HG03280 (cell line): ENCODE measurements around the gene SPRED1.

Experiments
- ATAC-seq: cut with Tn5 transposase; IDR thresholded peaks from one replicate; pipeline ENCODE4 v1.9.1; 2021; ENCODE audit warnings: mild to moderate bottlenecking, moderate library complexity; ENCODE audit not compliant: unreplicated experiment

SPRED1 gene

DNA sequence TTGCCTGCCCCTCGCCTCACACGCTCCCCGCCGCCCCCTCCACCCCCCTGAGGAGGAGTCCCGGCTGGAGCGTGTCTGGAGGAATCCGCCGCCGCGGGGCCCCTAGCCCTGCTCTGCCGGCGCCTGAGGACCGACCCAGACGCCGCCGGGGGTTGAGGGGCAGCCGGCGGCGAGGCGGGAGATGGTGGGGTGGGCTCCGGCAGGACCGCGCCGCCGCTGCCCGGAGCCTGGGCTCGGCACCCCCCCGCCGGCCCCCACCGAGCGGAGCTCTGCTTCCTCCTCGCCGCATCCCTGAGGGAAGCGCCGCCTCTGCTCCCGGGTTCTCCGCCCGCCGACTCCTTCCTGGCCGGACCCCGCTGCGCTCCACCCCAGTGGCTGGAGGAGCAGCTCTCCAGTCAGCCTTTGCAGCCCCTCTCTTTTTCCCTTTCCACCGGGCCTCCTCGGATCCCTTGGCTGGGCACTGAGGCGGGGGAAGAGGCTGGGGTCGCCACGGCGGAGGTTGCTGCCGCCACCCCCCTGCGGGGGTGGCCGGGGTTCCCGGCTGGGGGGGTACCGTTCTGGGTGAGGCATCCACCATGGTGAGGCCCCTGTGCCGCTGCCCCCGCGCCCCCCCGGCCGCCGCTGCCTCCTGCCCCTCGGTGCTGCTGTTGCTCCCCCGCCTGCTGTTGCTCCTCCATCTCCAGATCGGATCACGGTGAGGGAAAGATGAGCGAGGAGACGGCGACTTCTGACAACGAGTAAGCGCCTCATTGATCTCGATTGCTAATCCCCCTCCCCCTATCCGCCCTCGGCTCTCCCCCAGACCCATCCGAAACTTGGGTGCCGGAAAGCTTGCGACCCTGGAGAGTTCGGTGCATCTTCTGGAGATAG, at the start of gene SPRED1:
Gene SPRED1 (plus strand): TSS at position 356 of the 870 bp plus-strand sequence. CDS start 350 bp downstream, at position 706.
- peak; percentile 32 for ATAC-seq

DNA sequence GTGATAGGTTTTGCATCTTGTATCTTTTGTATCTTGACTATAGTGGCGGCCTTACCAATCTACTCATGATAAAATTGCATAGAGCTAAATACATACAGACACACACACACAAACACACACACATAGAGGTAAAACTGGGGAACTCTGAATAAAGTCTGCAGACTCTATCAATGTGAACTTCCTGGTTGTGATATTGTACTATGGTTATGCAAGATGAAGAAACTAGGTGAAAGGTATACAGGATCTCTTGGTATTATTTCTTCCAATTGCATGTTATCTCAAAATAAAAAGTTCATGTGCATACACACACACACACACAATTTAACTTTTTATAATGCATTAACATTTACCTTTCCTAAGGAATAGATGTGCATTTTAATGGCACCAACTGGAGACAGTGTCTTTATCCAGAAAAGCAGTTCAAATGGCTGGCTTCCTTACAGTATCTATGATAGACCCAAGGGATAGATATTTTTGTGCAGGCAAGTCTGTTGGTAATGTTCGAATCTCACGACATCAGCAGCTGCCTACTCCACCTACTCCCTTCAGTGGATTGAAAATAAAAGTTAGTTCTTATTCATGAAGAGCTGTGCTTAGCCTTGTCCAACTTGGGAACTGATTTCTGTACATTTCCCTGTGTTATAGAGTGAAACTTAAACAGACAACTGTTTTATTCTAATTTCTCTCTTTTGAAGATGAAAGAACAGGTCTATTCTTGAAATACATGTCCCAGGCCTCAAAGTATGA, 46.9 kb upstream of the SPRED1 start:
- no peak for ATAC-seq

DNA sequence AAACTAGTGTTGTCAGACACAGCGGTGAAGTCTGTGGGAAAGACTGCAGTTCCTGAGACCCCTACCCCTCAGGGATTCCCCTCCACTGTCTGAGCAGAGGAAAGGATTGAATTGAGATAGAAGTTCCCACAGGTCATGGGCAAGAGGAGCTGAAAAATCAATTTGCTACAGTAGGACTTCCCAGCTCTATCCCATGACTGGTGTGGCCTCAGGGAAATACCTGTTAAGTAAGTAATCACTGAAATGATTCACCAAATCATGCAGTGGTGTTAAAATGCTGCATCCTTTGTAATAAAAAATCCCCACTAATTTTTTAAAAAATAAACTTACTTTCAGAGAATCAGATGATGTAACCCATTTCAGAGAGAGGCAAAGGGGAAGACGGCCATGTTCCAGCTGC, 45.0 kb upstream of the SPRED1 start:
- ATAC-seq, result no peak

DNA sequence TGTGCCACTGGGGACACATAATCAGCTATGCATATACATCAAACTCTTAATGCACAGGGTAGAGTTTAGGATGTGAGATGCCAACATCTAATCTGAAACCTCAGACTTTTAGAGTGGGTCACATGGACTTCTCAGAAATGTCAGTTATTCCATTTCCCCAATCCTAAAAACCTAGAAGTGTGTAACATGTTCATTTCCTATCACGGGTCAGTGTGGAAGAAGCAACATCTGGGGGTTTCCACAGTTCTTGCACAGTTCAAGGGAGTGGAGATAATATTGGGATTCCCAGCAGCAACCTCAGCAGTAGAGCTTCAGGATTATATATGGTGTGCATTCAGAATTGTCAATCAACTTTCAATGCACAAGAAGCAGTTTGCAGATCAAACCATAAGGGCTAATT, 44.4 kb upstream of the SPRED1 start:
- no peak for ATAC-seq

DNA sequence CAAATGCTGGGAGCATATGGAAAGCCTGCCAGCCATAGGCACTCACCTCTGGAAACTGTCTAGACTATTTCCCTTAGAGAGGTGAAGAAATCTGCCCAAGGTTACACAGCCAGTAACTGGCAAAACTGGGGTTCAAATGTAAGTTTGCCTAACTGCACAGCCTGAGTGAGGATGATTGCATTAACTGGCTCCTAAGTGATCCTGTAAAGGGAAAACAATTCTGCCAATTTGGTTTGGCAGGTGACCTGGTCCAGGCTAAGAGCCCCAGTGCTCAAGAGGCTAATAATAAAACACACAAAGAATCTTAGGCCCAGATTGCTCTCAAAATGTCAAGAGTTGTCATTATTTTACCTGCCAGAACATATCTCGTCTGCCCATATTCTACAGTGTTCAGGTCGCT, 43.9 kb upstream of the SPRED1 start:
- no peak for ATAC-seq

DNA sequence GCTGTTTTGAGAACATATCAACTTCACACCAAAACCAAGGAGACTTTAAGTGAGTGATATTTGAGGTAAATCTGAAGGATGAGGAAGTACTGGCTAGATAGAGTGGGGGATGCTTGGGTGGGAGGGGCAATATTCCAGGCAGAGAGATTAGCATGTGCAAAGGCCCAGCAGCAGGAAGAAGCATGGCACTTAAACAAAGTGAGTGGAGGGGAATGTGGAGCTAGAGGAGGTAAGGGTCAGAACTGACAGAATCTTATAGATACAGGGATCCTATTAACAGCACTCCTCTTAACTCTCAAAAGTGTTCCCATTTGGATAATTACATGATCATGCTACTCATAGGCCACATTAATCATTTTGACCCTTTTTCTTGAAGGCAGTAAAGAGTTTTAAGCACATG, 41.4 kb upstream of the SPRED1 start:
- no peak for ATAC-seq

DNA sequence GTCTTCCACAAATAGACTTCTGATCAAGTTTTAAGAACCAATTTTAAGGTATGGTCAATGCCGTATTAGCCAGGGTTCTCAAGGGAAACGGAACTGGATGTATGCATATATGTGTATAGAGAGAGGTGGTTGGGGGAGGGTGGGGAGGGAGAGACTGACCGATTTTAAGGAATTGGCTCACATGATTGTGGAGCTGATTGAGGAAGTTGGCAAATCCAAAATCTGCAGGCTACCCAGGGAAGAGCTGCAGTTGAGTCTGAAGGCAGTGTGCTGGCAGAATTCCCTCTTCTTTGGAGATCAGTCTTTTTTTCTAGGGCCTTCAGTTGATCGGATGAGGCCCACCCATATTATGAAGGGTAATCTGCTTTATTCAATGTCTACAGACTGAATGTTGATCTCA, 40.8 kb upstream of the SPRED1 start:
- ATAC-seq, result no peak

DNA sequence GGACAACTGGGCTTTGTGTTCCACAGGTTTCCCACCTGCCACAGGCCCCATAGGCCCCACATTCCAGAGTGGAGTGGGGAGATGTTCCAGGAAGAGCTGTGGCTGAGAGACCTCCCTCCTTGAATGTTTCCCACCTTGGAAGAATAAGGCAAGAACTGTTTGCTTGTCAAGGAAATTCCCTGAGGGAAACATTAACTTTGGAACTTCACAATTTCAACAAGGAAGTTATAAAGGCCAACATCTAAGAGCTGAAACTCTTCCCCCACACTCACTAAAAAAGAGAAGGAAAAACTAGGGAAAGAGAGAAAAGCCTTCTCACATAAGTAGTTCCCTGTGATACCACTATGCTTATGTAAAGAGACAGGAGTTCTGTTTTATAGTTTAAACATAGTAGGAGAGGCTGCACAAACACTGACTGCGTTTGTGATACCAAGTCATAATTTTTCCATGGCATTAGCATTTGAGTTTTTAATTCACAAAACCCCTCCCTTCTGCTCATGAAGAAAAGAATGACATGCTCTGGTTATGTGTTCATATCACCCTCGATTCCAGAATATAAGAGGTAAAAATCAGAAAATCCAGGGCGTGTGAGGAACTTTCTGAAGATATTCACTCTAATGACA, 39.8 kb upstream of the SPRED1 start:
- no peak for ATAC-seq

DNA sequence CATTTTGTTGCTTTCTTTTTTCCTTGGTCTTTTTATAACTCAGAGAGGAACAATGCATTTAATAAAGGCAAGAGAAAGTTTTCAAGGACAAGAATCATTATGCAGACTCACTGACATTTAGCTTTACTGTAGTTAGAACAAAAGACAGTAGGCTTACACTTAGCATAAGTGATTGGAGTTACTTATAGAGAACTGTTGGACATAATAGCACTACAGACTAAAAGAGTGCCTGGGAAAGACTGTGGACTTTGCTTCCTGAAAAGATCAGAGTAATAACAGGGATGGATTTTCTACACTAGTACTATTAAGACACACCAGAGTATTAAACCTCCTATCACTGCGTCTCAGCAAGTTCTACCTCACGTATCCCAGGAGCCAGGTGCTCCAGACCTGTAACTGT, 39.3 kb upstream of the SPRED1 start:
- ATAC-seq, result no peak

DNA sequence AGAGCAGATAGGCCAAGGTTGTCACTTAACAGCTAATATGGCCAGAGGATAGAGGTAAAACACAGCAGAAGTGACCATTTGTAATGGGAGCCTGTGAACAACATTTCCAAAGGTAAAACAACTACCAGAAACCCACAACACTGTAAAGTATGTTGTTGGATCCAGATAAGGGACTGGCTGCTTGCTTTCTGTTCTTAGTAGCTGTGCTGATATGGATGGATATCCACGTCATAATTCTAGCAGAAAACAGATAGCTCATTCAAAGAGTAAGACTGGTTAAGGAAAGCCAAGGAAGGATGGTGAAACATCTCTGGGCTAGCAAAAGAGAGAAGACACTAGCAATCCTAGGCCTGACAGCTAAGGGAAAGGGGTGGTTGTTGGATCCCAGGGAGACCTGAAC, 36.9 kb upstream of the SPRED1 start:
- ATAC-seq, result no peak

DNA sequence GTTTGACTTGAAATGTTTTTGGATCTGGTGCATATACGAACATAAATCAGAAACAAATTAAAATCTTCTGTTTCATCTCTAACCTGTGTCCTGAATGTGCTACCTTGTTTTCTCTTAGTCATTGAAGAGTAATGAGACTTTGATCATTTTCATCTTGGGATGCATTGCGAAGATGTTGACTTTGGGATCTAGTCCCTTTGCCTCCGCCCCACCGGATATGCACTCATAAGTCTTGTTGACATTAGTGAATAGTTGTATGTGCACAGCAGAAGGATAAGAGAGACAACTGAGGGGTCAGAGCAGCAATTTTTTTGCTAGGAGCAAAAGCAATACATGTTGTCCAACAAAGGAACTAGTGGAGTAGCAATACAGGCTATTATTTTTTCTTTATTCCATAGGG, 35.9 kb upstream of the SPRED1 start:
- no peak for ATAC-seq

DNA sequence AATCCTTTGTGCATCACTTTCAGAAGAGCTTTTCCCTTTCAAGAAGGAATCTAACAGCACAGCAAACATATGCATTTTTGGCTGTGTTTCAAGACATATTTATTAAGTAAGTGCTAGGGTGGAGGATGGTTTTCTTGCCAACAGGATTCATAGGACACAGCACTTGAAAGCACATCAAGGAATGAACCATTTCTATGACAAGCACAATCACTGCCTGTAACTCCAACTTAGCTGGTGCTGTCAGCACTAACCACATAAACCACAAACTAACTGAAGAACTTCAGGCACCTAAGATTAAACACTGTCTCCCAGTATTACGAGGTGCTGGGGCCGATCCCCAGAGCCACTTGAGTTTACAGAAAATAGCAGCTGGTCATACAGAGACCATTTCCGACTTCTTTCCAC, 35.4 kb upstream of the SPRED1 start:
- no peak for ATAC-seq

DNA sequence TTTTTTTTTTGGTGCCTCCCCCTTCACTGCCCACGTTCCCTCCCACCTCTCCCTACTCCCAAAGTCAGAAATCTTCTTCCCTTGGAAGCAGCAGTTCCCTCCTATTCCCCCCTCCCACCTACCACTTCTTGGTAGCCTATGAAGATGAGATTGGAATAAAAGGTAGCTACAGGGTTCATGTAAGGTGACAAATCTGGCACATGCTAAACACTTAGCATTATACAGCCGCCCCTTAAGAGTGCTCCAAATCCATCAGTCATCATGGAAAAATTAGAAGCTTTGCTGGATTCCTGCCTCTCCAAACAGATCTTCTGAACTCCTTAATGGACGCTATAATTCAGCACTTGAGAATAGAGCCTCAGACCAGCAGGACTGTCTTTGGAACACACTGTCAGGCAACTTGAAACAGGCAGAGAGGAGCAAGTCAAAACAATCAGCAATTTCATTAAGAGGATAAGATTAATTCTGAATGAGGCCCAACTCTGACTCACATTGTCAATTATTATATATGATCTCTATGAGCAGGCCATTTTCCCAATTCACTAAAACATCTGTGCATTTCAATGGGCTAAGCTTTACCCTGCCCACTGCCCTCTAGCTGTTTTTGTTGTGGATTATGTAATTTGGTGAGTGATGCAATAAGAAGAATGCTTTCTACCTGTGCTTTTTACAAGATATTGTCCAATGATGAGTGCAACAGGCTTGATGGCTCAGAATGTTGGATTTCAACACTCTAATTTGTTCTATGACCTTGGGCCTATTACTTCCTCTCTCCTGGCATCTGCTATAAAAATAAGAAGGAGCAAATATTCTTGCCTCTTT, 34.6 kb upstream of the SPRED1 start:
- no peak for ATAC-seq

DNA sequence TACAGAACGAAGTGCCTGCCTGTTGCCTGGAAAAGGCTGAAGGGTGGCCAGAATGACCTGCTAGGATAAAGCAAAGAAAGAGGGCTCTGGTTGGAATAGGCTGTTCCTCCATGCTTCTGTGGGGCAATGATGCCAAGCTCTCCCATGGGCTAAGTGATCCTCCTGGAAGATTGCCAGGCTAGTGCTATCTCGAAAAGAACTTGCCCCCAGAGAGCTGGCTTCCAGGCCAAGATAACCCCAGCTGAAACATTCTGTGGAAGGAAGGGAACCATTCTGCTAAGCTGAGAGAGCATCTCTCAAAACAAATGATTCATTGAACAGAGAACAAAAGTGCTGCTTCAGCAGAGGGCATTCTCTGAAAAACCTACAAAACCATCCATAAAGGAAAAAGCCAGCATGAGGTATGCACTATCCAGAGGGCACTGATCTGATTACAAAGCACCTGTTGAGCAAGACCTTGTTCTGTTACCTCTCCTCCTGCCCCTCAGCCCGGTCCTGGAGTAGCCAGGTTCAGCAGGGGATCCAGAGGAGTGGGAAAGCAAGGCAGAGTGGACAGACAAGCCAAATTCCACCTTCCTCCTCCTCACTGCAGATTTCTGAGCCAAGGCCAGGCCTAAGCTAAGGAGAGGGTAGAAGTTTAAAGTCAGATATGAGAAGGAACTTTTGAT, 31.9 kb upstream of the SPRED1 start:
- no peak for ATAC-seq

DNA sequence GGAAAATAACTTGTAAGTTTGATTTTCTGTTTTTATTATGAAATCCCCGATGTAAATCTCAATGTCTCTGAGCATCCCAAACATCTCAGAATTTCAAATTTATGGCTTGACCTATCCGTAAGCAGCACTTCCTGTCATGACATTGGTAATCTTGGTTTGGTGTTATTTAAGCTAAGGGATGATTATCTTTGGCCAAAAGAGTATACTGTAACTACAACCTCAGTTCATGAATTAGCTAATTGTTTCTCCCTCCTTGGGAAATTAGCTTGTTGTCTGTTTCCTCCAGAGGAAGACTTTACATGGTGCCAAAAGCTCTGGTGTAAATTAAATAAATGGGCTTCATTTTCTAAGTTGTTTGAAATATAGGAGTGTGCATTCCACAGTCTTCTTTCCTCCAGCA, 28.1 kb upstream of the SPRED1 start:
- ATAC-seq, result no peak

DNA sequence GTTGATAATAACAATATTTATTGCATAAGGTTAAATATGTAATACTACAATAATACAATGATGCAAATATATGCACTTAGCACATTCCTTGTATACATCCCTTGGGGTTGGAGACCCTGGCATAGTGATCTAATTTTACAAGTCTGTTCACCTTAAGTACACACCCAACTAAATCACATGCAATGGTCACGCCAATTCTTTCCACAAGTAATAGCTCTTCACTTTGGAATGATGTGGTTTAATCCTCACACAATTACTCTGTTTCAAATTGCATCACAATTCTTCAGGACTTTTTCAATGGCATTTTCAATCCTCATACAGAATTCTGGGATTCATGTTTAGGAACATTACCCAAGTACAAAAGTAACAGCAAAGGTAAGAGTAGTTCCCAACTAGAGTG, 27.3 kb upstream of the SPRED1 start:
- no peak for ATAC-seq

DNA sequence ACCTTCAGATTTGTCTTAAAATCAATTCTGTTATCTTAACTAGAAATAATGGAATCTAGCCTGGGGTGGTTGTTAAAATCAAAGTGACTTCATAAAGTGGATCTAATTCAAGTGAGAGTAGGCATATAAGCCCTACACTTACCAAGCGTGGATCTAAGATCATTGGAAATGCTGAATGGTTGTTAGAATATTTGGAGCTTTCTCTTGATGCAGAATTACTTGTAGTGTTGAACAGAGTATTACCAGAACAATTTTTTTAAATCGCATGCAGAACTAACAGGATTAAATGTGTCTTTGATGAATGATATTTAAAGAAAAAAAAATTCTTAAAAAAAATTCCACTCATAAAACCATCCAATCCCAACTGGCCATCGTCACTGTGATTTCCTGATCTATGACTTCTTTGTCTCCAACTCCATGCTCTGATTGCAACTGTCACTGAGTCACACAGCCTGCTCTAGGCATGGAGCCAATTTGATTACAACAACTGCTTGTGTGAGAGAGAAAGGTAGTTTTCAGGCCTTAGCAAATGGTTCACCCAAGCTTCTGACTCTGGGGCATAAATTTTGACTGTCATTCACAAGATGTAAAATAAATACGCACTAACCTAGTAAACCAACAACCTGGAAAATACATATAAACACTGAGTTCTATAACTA, 25.9 kb upstream of the SPRED1 start:
- no peak for ATAC-seq

DNA sequence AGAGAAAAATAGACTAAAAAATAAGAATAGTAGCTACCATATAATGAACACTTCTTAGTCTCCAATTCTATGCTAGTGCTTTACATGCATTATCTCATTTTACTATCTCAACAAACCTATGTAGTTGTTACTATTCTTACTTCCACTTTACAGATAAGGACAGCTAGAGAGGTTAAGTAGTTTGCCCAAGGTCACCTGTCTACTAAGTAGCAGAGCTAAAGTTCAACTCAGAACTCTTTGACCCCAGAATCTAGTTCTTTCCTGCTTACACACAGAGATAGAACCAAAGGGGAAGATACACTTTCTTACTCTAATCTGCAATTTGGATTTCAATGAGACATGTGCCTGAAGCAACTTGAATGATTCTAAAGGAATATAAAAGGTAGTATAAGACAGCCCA, 24.7 kb upstream of the SPRED1 start:
- no peak for ATAC-seq

DNA sequence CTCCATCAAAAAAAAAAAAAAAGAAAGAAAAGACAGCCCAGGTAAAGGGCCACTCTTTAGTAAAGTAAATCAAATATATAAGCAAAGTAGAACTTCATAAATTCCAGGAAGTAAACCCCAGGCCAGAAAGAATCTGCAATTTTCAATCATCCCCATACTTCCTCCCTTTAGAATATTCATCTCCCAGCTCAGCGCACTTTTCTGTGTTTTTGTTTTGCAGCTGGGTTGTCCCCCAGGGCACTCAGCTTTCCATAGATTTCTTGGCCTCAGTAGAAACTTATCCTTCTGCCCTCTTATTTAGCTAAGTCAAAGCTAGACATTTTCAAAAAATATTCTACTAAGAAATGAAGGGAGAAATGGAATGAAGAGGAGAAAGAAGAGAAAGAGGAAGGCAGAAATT, 24.0 kb upstream of the SPRED1 start:
- no peak for ATAC-seq
